ENCODE results near the gene KRTAP3-1. TPM values are rescaled to one million over a fixed set of nuclear protein-coding genes. Genes with fewer than 3 reads are reported as not detected.

KRTAP3-1 gene
- total RNA-seq, 4 donors from 2014 or later, result not detected

- H3K4me1 ChIP-seq, result no peaks in the 10 kb centered on the region
- no peak for TF ChIP-seq POLR2A (IDR thresholded peaks at IDR 0.05)
- TF ChIP-seq POLR2AphosphoS5 (IDR thresholded peaks at IDR 0.05), result no peak
- TF ChIP-seq EP300 (IDR thresholded peaks at IDR 0.05; ENCODE audit: low read depth), result no peak
- TF ChIP-seq CTCF (IDR thresholded peaks at IDR 0.05), result no peak
- no peaks in the 10 kb centered on the region for H3K27me3 ChIP-seq
- no peak within 1 kb of the TSS for H3K27ac ChIP-seq
- no peaks in the 10 kb centered on the region for H3K36me3 ChIP-seq
- intact Hi-C loops (cut with DNase I; ENCODE audit: low total_unique reads), result no loop called here
- 38% methylated on average over 3 of the region's 3 CpGs for WGBS, 2 donors (ENCODE audit: low coverage in 1 of 2)
- no peaks in the 10 kb centered on the region for H3K9me3 ChIP-seq
- in situ Hi-C loops (cut with MboI; ENCODE audit: low pct_ligation_motif_present in 1 of 4, low pct_unique_long_range_greater_than_20kb in 1 of 4, low sequenced_read_pairs in 3 of 4), result no loop called here
- DNase-seq, result no peak
- no peak within 1 kb of the TSS for H3K4me3 ChIP-seq
Measured at GRCh38 chr17:40984226-40984625, 24.7 kb downstream of the KRTAP3-1 start, which contains the start of gene KRT40. KRT40 (minus strand) TSS chr17:40984326; CDS start chr17:40984273, 53 bp downstream.

GRCh38 chr17:40981115-40981514 lies 27.8 kb downstream of the KRTAP3-1 start:
- no peak for TF ChIP-seq POLR2AphosphoS5 (IDR thresholded peaks at IDR 0.05)
- TF ChIP-seq EP300 (IDR thresholded peaks at IDR 0.05; ENCODE audit: low read depth), result no peak
- no peak for TF ChIP-seq CTCF (IDR thresholded peaks at IDR 0.05)
- TF ChIP-seq POLR2A (IDR thresholded peaks at IDR 0.05), result no peak
- DNase-seq, result no peak
- no peaks in the 10 kb centered on the region for H3K36me3 ChIP-seq
- WGBS, 2 donors (ENCODE audit: low coverage in 1 of 2), result 45 to 50% methylated on average over 3 to 5 of the region's 5 CpGs
- peaks cover 7% of the 10 kb centered on the region for H3K27me3 ChIP-seq
- H3K4me1 ChIP-seq, result no peaks in the 10 kb centered on the region
- intact Hi-C loops (cut with DNase I; ENCODE audit: low total_unique reads), result no loop called here
- H3K9me3 ChIP-seq, result no peaks in the 10 kb centered on the region
- no peak overlapping the region for H3K27ac ChIP-seq
- in situ Hi-C loops (cut with MboI; ENCODE audit: low pct_ligation_motif_present in 1 of 4, low pct_unique_long_range_greater_than_20kb in 1 of 4, low sequenced_read_pairs in 3 of 4), result no loop called here
- no peak overlapping the region for H3K4me3 ChIP-seq

- TF ChIP-seq CTCF (IDR thresholded peaks at IDR 0.05) (no peak), POLR2A (IDR thresholded peaks at IDR 0.05) (no peak), EP300 (IDR thresholded peaks at IDR 0.05; ENCODE audit: low read depth) (no peak), POLR2AphosphoS5 (IDR thresholded peaks at IDR 0.05) (no peak)
- in situ Hi-C loops (cut with MboI; ENCODE audit: low pct_ligation_motif_present in 1 of 4, low pct_unique_long_range_greater_than_20kb in 1 of 4, low sequenced_read_pairs in 3 of 4), result no loop called here
Measured at GRCh38 chr17:40980596-40980995, 28.3 kb downstream of the KRTAP3-1 start.

GRCh38 chr17:40980117-40980516 lies 28.8 kb downstream of the KRTAP3-1 start:
- TF ChIP-seq CTCF (IDR thresholded peaks at IDR 0.05) (no peak), POLR2AphosphoS5 (IDR thresholded peaks at IDR 0.05) (no peak), POLR2A (IDR thresholded peaks at IDR 0.05) (no peak), EP300 (IDR thresholded peaks at IDR 0.05; ENCODE audit: low read depth) (no peak)
- Histone ChIP-seq H3K36me3 (no peaks in the 10 kb centered on the region), H3K9me3 (no peaks in the 10 kb centered on the region), H3K27ac (no peak overlapping the region), H3K4me3 (no peak overlapping the region), H3K4me1 (no peaks in the 10 kb centered on the region), H3K27me3 (peaks cover 8% of the 10 kb centered on the region)
- in situ Hi-C loops (cut with MboI; ENCODE audit: low pct_ligation_motif_present in 1 of 4, low pct_unique_long_range_greater_than_20kb in 1 of 4, low sequenced_read_pairs in 3 of 4) (no loop called here), intact Hi-C loops (cut with DNase I; ENCODE audit: low total_unique reads) (no loop called here)
- WGBS, 2 donors (ENCODE audit: low coverage in 1 of 2), result 94 to 100% methylated on average over 1 to 3 of the region's 3 CpGs
- DNase-seq, result no peak

More at GRCh38 chr17:40980596-40980995, 28.3 kb downstream of the KRTAP3-1 start:
- Histone ChIP-seq H3K9me3 (no peaks in the 10 kb centered on the region), H3K36me3 (no peaks in the 10 kb centered on the region), H3K4me1 (no peaks in the 10 kb centered on the region), H3K27me3 (peaks cover 8% of the 10 kb centered on the region), H3K27ac (no peak overlapping the region), H3K4me3 (no peak overlapping the region)
- intact Hi-C loops (cut with DNase I; ENCODE audit: low total_unique reads), result no loop called here
- 53 to 65% methylated on average over 2 to 8 of the region's 8 CpGs for WGBS, 2 donors (ENCODE audit: low coverage in 1 of 2)
- no peak for DNase-seq

Data from transverse colon (tissue), 4 donors.